ENCODE data around the gene KLHDC9.

The KLHDC9 gene

GRCh38 chr1:161077426-161077825, 20.7 kb upstream of the KLHDC9 start:
- DNase-seq, result no peak

GRCh38 chr1:161079436-161080110, 18.6 kb upstream of the KLHDC9 start:
- no peak for DNase-seq

GRCh38 chr1:161080441-161081405, 17.4 kb upstream of the KLHDC9 start:
- no peak for DNase-seq

- no peak for DNase-seq
Observed at GRCh38 chr1:161081519-161081918, 16.6 kb upstream of the KLHDC9 start.

GRCh38 chr1:161082483-161082882, 15.7 kb upstream of the KLHDC9 start:
- no peak for DNase-seq

- DNase-seq, result no peak
Observed at GRCh38 chr1:161082996-161083747, 15.0 kb upstream of the KLHDC9 start.

GRCh38 chr1:161083748-161084596, 14.2 kb upstream of the KLHDC9 start:
- DNase-seq, result no peak

- DNase-seq, result no peak
Observed at GRCh38 chr1:161084597-161084988, 13.6 kb upstream of the KLHDC9 start.

GRCh38 chr1:161085165-161085564, 13.0 kb upstream of the KLHDC9 start:
- no peak for DNase-seq

GRCh38 chr1:161086457-161086856, 11.7 kb upstream of the KLHDC9 start:
- no peak for DNase-seq

GRCh38 chr1:161088587-161089110, 9.5 kb upstream of the KLHDC9 start:
- DNase-seq, result no peak

GRCh38 chr1:161089251-161089924, 8.8 kb upstream of the KLHDC9 start, which contains the start of gene NECTIN4:
Gene NECTIN4 (minus strand): TSS chr1:161089558. CDS start chr1:161089296, 262 bp downstream.
- DNase-seq, result no peak

GRCh38 chr1:161089938-161090337, 8.2 kb upstream of the KLHDC9 start:
- DNase-seq, result no peak

GRCh38 chr1:161090617-161091016, 7.5 kb upstream of the KLHDC9 start:
- DNase-seq, result no peak

- DNase-seq, result no peak
Observed at GRCh38 chr1:161091093-161091492, 7.1 kb upstream of the KLHDC9 start.

GRCh38 chr1:161091796-161092507, 6.2 kb upstream of the KLHDC9 start:
- no peak for DNase-seq

- DNase-seq, result peak; percentile 55
Observed at GRCh38 chr1:161092621-161093028, 5.5 kb upstream of the KLHDC9 start.

- DNase-seq, result no peak
Observed at GRCh38 chr1:161094481-161094880, 3.7 kb upstream of the KLHDC9 start.

GRCh38 chr1:161095230-161095629, 2.9 kb upstream of the KLHDC9 start:
- DNase-seq, result no peak

GRCh38 chr1:161096015-161096414, 2.1 kb upstream of the KLHDC9 start:
- DNase-seq, result no peak

GRCh38 chr1:161096530-161096929, 1.6 kb upstream of the KLHDC9 start:
- DNase-seq, result no peak

Measured in activated naive CD4-positive, alpha-beta T cell treated with anti-CD3 and anti-CD28 coated beads, Interleukin-2, amount 50 U/mL, for 16 hours (primary cell).